Neural progenitor cell (in vitro differentiated cells): Measurements from ENCODE around the gene PIK3R6.

Experiments used
- EZH2 ChIP-seq: fragments of 200-600 bp; sonication (generic); IDR thresholded peaks from 2 replicates; pipeline ENCODE4 v1.6.1; 2017; ENCODE audit warnings: antibody characterized with exemption, mild to moderate bottlenecking, moderate library complexity
- EZH2phosphoT487 ChIP-seq: fragments of 200-600 bp; sonication (generic); IDR thresholded peaks from 2 replicates; pipeline ENCODE4 v1.6.1; 2017; ENCODE audit warnings: antibody characterized with exemption
- TF ChIP-seq, protein P1 (sequence below): fragments of 200-600 bp; sonication (generic); IDR thresholded peaks from 2 replicates; pipeline ENCODE4 v1.5.1; 2017; ENCODE audit warnings: antibody characterized with exemption, mild to moderate bottlenecking

DNA sequence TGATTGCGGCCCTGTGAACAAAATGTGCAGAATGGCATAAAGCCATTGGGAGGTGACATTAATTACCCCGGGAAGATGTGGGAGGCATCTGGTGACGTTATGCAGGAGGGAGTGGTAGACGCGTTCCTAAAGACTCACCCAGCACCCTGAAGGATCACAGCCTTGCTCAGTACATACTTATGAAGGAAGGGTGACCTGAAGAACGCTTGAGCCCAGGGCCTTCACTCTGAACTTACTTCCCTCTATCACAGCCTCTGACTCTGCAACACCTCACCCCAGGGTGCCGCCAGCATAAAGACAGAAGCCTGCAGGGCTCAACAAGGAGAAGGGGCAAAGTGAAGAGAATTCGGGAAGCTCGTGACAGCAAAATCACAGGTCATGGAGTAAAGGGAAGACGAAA is 77.7 kb downstream of the PIK3R6 start:
- TF ChIP-seq, protein P1, sequence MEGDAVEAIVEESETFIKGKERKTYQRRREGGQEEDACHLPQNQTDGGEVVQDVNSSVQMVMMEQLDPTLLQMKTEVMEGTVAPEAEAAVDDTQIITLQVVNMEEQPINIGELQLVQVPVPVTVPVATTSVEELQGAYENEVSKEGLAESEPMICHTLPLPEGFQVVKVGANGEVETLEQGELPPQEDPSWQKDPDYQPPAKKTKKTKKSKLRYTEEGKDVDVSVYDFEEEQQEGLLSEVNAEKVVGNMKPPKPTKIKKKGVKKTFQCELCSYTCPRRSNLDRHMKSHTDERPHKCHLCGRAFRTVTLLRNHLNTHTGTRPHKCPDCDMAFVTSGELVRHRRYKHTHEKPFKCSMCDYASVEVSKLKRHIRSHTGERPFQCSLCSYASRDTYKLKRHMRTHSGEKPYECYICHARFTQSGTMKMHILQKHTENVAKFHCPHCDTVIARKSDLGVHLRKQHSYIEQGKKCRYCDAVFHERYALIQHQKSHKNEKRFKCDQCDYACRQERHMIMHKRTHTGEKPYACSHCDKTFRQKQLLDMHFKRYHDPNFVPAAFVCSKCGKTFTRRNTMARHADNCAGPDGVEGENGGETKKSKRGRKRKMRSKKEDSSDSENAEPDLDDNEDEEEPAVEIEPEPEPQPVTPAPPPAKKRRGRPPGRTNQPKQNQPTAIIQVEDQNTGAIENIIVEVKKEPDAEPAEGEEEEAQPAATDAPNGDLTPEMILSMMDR: no peak
- no peak for TF ChIP-seq EZH2
- TF ChIP-seq EZH2phosphoT487: no peak
